Activated T-cell treated with anti-CD3 and anti-CD28 coated beads, Interleukin-2, amount 50 U/mL, for 72 hours (primary cell): Measurements from ENCODE around the gene SUGP2. TPM values are rescaled to one million over a fixed set of nuclear protein-coding genes. Genes with fewer than 3 reads are reported as not detected.
"Not testable (repeated sequence)": the region's sequence is repeated elsewhere in the genome, so short reads cannot be mapped to it uniquely, and the experiment has no call there.

Source experiments
- ATAC-seq, 2 donors: fragments of 150-1000 bp; cut with Tn5 transposase; replicated peaks in 1 of 2; 2 replicates each; pipeline ENCODE4 v1.10.0; 2021; ENCODE audit warnings: moderate library complexity in 2 of 2, mild to moderate bottlenecking in 1 of 2
- DNase-seq, 2 donors: peaks; one replicate each; pipeline ENCODE4 v3.0.0; 2021 to 2022; ENCODE audit warnings: mixed read lengths in 1 of 2
- H3K27ac Mint-ChIP-seq: one replicate; pipeline ENCODE4 v1.8.0; 2022; ENCODE audit warnings: mild to moderate bottlenecking, moderate library complexity, mixed read lengths
- H3K27me3 Mint-ChIP-seq: one replicate; pipeline ENCODE4 v1.8.0; 2022; ENCODE audit warnings: low read depth, mixed read lengths
- H3K36me3 Mint-ChIP-seq, 2 donors: one replicate each; pipeline ENCODE4 v1.8.0; 2022; ENCODE audit warnings: mixed read lengths in 2 of 2, mild to moderate bottlenecking in 1 of 2; ENCODE audit not compliant: insufficient read depth in 2 of 2
- H3K4me1 Mint-ChIP-seq: one replicate; pipeline ENCODE4 v1.8.0; 2022; ENCODE audit warnings: low read depth, mixed read lengths
- H3K4me3 Mint-ChIP-seq, 2 donors: one replicate each; pipeline ENCODE4 v1.8.0; 2022; ENCODE audit warnings: mild to moderate bottlenecking in 2 of 2, mixed read lengths in 2 of 2, moderate library complexity in 2 of 2
- H3K9me3 Mint-ChIP-seq, 2 donors: one replicate each; pipeline ENCODE4 v1.8.0; 2022; ENCODE audit warnings: mixed read lengths in 2 of 2
- total RNA-seq, 2 donors: library from RNA; stranded (reverse); gene quantifications; one replicate each; pipeline ENCODE4 v1.2.3, GENCODE V29; 2022

SUGP2 gene
- total RNA-seq, 2 donors from 2014 or later, result 106 to 122 TPM

GRCh38 chr19:19034204-19034624 is 897 bp upstream of the SUGP2 start:
- H3K4me3 Mint-ChIP-seq, result peak overlapping the region; percentile 88 to 89

GRCh38 chr19:19033176-19033425 is 216 bp downstream of the SUGP2 start:
- Mint-ChIP-seq H3K4me3 (peak overlapping the region; percentile 93 to 96), H3K27ac (peak overlapping the region; percentile 83), H3K4me1 (peaks cover 33% of the 10 kb centered on the region), H3K36me3 (peaks cover 9 to 16% of the 10 kb centered on the region in 2 donors), H3K9me3 (no peaks in the 10 kb centered on the region), H3K27me3 (no peaks in the 10 kb centered on the region)
- no peak for DNase-seq
- ATAC-seq, result no peak

More at GRCh38 chr19:19034204-19034624, 897 bp upstream of the SUGP2 start:
- Mint-ChIP-seq H3K36me3 (peaks cover 6 to 15% of the 10 kb centered on the region in 2 donors), H3K4me1 (peaks cover 38% of the 10 kb centered on the region), H3K27ac (peak overlapping the region; percentile 79), H3K27me3 (no peaks in the 10 kb centered on the region), H3K9me3 (no peaks in the 10 kb centered on the region)
- DNase-seq (peak; percentile 73 to 85), ATAC-seq (peak; percentile 66 to 68)

DNA sequence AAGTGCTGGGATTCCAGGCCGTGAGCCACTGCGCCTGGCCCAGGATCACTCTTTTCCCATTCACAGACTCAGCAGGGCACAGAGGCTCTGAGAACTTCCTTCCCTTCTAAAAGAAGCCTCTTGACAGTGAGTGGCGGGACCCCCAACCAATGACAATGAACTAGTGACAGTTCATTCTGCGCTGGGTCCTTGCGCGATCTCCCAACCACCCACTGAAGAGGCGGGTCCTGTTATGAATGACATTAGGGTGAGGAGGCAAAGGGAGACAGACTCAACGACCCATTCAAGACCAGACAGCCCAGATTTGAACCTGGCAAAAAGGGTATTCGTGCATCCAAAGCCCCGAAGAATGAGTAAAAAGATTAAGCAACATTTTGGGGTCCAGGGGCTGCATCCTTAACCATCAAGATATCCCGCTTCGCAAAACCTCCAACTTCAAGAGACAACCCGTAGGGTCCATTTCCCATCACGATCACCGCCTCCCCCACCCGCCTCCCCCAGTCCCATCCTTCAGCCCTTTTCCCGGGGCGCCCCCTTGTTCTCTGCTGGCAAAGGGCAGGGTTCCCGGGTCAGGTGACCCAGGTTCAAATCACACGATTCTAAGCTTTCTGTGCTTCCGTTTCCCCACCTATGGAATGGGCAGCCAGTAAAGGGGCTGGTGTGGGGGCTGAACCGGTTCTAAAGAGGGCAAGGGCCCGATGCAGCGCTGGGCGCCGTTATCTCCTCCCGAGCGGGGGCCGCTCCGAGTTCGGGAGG is 719 bp downstream of the SUGP2 start:
- Mint-ChIP-seq H3K4me3 (peak overlapping the region; percentile 93 to 96), H3K27me3 (no peaks in the 10 kb centered on the region), H3K36me3 (peaks cover 12 to 17% of the 10 kb centered on the region in 2 donors), H3K4me1 (peaks cover 33% of the 10 kb centered on the region), H3K9me3 (no peaks in the 10 kb centered on the region), H3K27ac (peak overlapping the region; percentile 83)
- ATAC-seq, result peak; percentile 62 to 63
- peak; percentile 81 to 93 for DNase-seq

GRCh38 chr19:19031891-19032290 is 1.4 kb downstream of the SUGP2 start:
- Mint-ChIP-seq H3K27ac (no peak overlapping the region), H3K36me3 (peaks cover 15 to 20% of the 10 kb centered on the region in 2 donors), H3K9me3 (no peaks in the 10 kb centered on the region), H3K4me1 (peaks cover 38% of the 10 kb centered on the region), H3K27me3 (no peaks in the 10 kb centered on the region), H3K4me3 (peak overlapping the region; percentile 93 to 96)
- ATAC-seq (no peak), DNase-seq (no peak)

- peaks cover 16 to 34% of the 10 kb centered on the region in 2 donors for H3K36me3 Mint-ChIP-seq
- H3K27me3 Mint-ChIP-seq, result no peaks in the 10 kb centered on the region
- DNase-seq (no peak), ATAC-seq (no peak)
- peaks cover 32% of the 10 kb centered on the region for H3K4me1 Mint-ChIP-seq
- H3K4me3 Mint-ChIP-seq, result no peak overlapping the region
- no peaks in the 10 kb centered on the region for H3K9me3 Mint-ChIP-seq
- no peak overlapping the region for H3K27ac Mint-ChIP-seq
Measured at GRCh38 chr19:19028526-19028925, 4.8 kb downstream of the SUGP2 start.

GRCh38 chr19:19027228-19027627 is 6.1 kb downstream of the SUGP2 start:
- Mint-ChIP-seq H3K27me3 (no peaks in the 10 kb centered on the region), H3K27ac (no peak overlapping the region), H3K4me1 (peaks cover 41% of the 10 kb centered on the region), H3K4me3 (no peak overlapping the region), H3K9me3 (no peaks in the 10 kb centered on the region), H3K36me3 (peaks cover 11 to 30% of the 10 kb centered on the region in 2 donors)
- no peak for ATAC-seq
- no peak for DNase-seq

- H3K4me3 Mint-ChIP-seq, result no peak overlapping the region
- no peak overlapping the region for H3K27ac Mint-ChIP-seq
- no peaks in the 10 kb centered on the region for H3K27me3 Mint-ChIP-seq
- H3K4me1 Mint-ChIP-seq, result peaks cover 43% of the 10 kb centered on the region
- DNase-seq (no peak), ATAC-seq (no peak)
- H3K9me3 Mint-ChIP-seq, result no peaks in the 10 kb centered on the region
- peaks cover 11 to 28% of the 10 kb centered on the region in 2 donors for H3K36me3 Mint-ChIP-seq
Measured at GRCh38 chr19:19026299-19026971, 6.9 kb downstream of the SUGP2 start.

DNA sequence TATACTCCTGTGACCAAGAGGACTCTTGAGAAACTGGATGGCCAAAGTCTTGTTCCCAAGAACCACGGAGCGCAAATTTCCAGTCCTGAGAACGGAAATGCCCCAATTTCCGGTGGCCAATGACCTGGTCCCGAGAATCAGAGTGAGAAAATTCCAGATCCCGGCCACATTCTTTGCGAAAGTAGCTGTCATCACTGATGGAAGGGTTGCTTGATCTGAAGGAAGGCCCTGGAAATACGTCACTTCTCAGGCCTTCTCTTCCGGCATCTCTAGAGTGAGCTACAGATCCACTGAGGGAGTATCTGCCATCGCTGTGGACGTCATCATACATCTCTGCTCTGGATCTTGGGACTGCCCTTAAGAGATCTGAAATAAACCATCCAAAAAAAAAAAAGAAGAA is 7.5 kb downstream of the SUGP2 start:
- H3K36me3 Mint-ChIP-seq, result peaks cover 11 to 28% of the 10 kb centered on the region in 2 donors
- DNase-seq (no peak), ATAC-seq (no peak)
- no peaks in the 10 kb centered on the region for H3K27me3 Mint-ChIP-seq
- H3K9me3 Mint-ChIP-seq, result no peaks in the 10 kb centered on the region
- H3K4me3 Mint-ChIP-seq, result no peak overlapping the region
- no peak overlapping the region for H3K27ac Mint-ChIP-seq
- H3K4me1 Mint-ChIP-seq, result peaks cover 46% of the 10 kb centered on the region

DNA sequence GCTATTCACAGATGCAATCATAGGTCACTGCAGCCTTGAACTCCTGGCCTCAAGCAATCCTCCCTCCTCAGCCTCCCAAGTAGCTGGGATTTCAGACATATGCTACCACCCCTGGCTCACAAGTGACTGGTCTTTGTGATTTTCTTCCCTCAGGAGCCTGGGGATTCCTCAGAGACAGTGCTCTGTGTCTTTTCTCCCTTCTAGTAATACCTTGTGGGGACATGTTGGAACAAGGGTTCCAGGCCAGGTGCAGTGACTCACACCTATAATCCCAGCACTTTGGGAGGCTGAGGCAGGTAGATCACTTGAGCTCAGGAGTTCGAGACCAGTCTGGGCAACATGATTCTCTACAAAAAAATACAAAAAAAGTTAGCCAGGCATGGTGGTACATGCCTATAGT is 9.9 kb downstream of the SUGP2 start:
- H3K4me3 Mint-ChIP-seq, H3K27me3 Mint-ChIP-seq, DNase-seq, ATAC-seq, H3K27ac Mint-ChIP-seq, H3K9me3 Mint-ChIP-seq: not testable (repeated sequence)
- peaks cover 42% of the 10 kb centered on the region for H3K4me1 Mint-ChIP-seq
- peaks cover 17 to 36% of the 10 kb centered on the region in 2 donors for H3K36me3 Mint-ChIP-seq

- H3K27ac Mint-ChIP-seq, result no peak overlapping the region
- H3K27me3 Mint-ChIP-seq, result no peaks in the 10 kb centered on the region
- H3K9me3 Mint-ChIP-seq, result no peaks in the 10 kb centered on the region
- no peak for ATAC-seq
- DNase-seq, result no peak
- H3K4me3 Mint-ChIP-seq, result peak overlapping the region in 1 of 2 donors; percentile 31
- H3K36me3 Mint-ChIP-seq, result peaks cover 12 to 31% of the 10 kb centered on the region in 2 donors
- H3K4me1 Mint-ChIP-seq, result peaks cover 42% of the 10 kb centered on the region
Measured at GRCh38 chr19:19022380-19022961, 10.8 kb downstream of the SUGP2 start.

GRCh38 chr19:19021115-19021514 is 12.2 kb downstream of the SUGP2 start:
- no peak overlapping the region for H3K4me3 Mint-ChIP-seq
- no peak overlapping the region for H3K27ac Mint-ChIP-seq
- peaks cover 29% of the 10 kb centered on the region for H3K4me1 Mint-ChIP-seq
- H3K27me3 Mint-ChIP-seq, result no peaks in the 10 kb centered on the region
- ATAC-seq, result no peak
- H3K36me3 Mint-ChIP-seq, result peaks cover 8 to 27% of the 10 kb centered on the region in 2 donors
- no peak for DNase-seq
- H3K9me3 Mint-ChIP-seq, result no peaks in the 10 kb centered on the region

- no peaks in the 10 kb centered on the region for H3K27me3 Mint-ChIP-seq
- H3K9me3 Mint-ChIP-seq, result no peaks in the 10 kb centered on the region
- no peak overlapping the region for H3K27ac Mint-ChIP-seq
- ATAC-seq (no peak), DNase-seq (no peak)
- no peaks in the 10 kb centered on the region for H3K4me1 Mint-ChIP-seq
- no peak overlapping the region for H3K4me3 Mint-ChIP-seq
- H3K36me3 Mint-ChIP-seq, result peaks cover 8 to 27% of the 10 kb centered on the region in 2 donors
Measured at GRCh38 chr19:19010551-19010950, 22.8 kb downstream of the SUGP2 start.

DNA sequence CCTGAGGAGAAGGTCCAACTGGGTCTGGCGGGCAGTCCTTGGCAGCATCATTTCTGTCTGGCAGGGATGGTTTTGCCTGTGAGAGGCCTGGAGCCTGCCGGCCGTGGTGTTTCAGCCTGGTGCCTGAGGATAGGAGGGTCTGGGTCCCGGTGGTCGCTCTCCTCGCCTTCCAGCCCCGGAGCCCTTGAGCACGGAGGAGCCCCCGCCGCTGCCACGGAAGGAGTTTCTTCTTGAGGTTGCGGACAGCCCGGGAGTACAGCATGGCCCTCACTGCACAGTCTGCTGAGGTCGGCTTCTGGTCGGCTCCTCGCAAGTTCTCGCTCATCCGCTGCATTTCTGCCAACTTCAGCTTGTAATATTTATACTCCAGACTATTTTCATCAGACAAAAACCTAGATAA is 23.4 kb downstream of the SUGP2 start:
- Mint-ChIP-seq H3K4me3 (no peak overlapping the region), H3K36me3 (peaks cover 8 to 31% of the 10 kb centered on the region in 2 donors)

More for the DNA sequence above, 23.4 kb downstream of the SUGP2 start:
- H3K27ac Mint-ChIP-seq, result no peak overlapping the region
- H3K9me3 Mint-ChIP-seq, result no peaks in the 10 kb centered on the region
- no peaks in the 10 kb centered on the region for H3K4me1 Mint-ChIP-seq
- ATAC-seq, result no peak
- DNase-seq, result no peak
- no peaks in the 10 kb centered on the region for H3K27me3 Mint-ChIP-seq
